ENCODE measurements around the gene DDX18. TPM values are rescaled to one million over a fixed set of nuclear protein-coding genes. Genes with fewer than 3 reads are reported as not detected.

Gene DDX18
- total RNA-seq, 1 experiment from 2014 or later: 99.0 TPM

- no TSS peak for BruUV-seq (replicated peaks)
- no peak overlapping the region for H3K27ac Mint-ChIP-seq (ENCODE audit: unreplicated experiment)
- no peak overlapping the region for H3K4me3 ChIP-seq (ENCODE audit: low read depth, low read length)
- H3K36me3 Mint-ChIP-seq (ENCODE audit: insufficient read depth, unreplicated experiment): peaks cover 9% of the 10 kb centered on the region
- no peak overlapping the region for H3K4me3 Mint-ChIP-seq (ENCODE audit: unreplicated experiment)
- TF ChIP-seq CTCF (IDR thresholded peaks at IDR 0.05; ENCODE audit: insufficient read depth in 1 of 2, low read depth in 1 of 2, low read length in 1 of 2, severe bottlenecking in 1 of 2, unreplicated experiment in 1 of 2): no peak
- no peak for DNase-seq
- no peaks in the 10 kb centered on the region for H3K27me3 Mint-ChIP-seq (ENCODE audit: insufficient read depth, unreplicated experiment)
- no peaks in the 10 kb centered on the region for H3K9me3 Mint-ChIP-seq (ENCODE audit: unreplicated experiment)
- peaks cover 12% of the 10 kb centered on the region for H3K4me1 ChIP-seq
- ChIA-PET POLR2A (no interaction called here), CTCF (interaction anchor here (0.6 kb wide), 1 partner anchor 276 kb away, joined by 3 read pairs; the partner anchor contains the start of gene INSIG2)
- intact Hi-C loops (cut with micrococcal nuclease; ENCODE audit: unreplicated experiment): no loop called here
- H3K9me3 ChIP-seq: no peaks in the 10 kb centered on the region
- H3K36me3 ChIP-seq (ENCODE audit: control insufficient read depth, insufficient read depth, low read length): no peaks in the 10 kb centered on the region
- H3K4me1 Mint-ChIP-seq (ENCODE audit: low read depth, unreplicated experiment): peaks cover 5% of the 10 kb centered on the region
- H3K27me3 ChIP-seq (replicated peaks; ENCODE audit: control insufficient read depth, insufficient read depth, low read length): no peaks in the 10 kb centered on the region
Observed at GRCh38 chr2:117812443-117812842, 2.0 kb upstream of the DDX18 start.

- no peak overlapping the region for H3K27ac Mint-ChIP-seq (ENCODE audit: unreplicated experiment)
- intact Hi-C loops (cut with micrococcal nuclease; ENCODE audit: unreplicated experiment): no loop called here
- Histone ChIP-seq H3K36me3 (ENCODE audit: control insufficient read depth, insufficient read depth, low read length) (peaks cover 2% of the 10 kb centered on the region; the same call in 1 of the 2 replicates), H3K9me3 (no peaks in the 10 kb centered on the region), H3K27me3 (replicated peaks; ENCODE audit: control insufficient read depth, insufficient read depth, low read length) (no peaks in the 10 kb centered on the region), H3K4me3 (ENCODE audit: low read depth, low read length) (peak overlapping the region; percentile 60), H3K4me1 (peaks cover 12% of the 10 kb centered on the region)
- no peaks in the 10 kb centered on the region for H3K9me3 Mint-ChIP-seq (ENCODE audit: unreplicated experiment)
- peaks cover 5% of the 10 kb centered on the region for H3K4me1 Mint-ChIP-seq (ENCODE audit: low read depth, unreplicated experiment)
- no peak for TF ChIP-seq CTCF (IDR thresholded peaks at IDR 0.05; ENCODE audit: insufficient read depth in 1 of 2, low read depth in 1 of 2, low read length in 1 of 2, severe bottlenecking in 1 of 2, unreplicated experiment in 1 of 2)
- no peak for DNase-seq
- CTCF ChIA-PET: interaction anchor here (0.8 kb wide), 1 partner anchor 187 kb away, joined by 5 read pairs; no protein-coding TSS in a partner anchor
- BruUV-seq (replicated peaks): no TSS peak
- peaks cover 45% of the 10 kb centered on the region for H3K36me3 Mint-ChIP-seq (ENCODE audit: insufficient read depth, unreplicated experiment)
- POLR2A ChIA-PET: no interaction called here
- no peaks in the 10 kb centered on the region for H3K27me3 Mint-ChIP-seq (ENCODE audit: insufficient read depth, unreplicated experiment)
- peak overlapping the region; percentile 92 for H3K4me3 Mint-ChIP-seq (ENCODE audit: unreplicated experiment)
Observed at GRCh38 chr2:117815946-117816345, 1.5 kb downstream of the DDX18 start.

DNA sequence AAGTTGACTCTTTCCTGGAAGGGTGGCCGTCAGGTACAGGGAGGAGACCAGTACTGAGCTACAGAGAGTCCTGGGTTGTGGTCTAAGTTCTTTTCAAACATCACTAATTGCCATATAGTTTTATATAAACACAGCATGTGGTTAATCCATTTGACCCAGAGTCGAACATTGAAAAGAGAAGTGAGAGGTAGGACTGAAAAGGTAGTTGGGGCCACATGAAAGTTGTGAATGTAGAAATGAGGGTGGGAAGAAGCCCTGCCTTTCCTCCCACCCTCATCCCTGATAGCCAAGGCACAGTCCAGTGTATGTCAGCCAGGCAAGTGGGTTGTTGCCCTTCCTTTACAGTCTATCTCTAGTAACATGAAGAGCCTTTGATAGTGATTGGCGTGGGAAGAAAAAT, 4.4 kb downstream of the DDX18 start:
- Histone ChIP-seq H3K27me3 (replicated peaks; ENCODE audit: control insufficient read depth, insufficient read depth, low read length) (no peaks in the 10 kb centered on the region), H3K9me3 (no peaks in the 10 kb centered on the region), H3K4me3 (ENCODE audit: low read depth, low read length) (no peak overlapping the region), H3K36me3 (ENCODE audit: control insufficient read depth, insufficient read depth, low read length) (peaks cover 2% of the 10 kb centered on the region; the same call in 1 of the 2 replicates), H3K4me1 (peaks cover 12% of the 10 kb centered on the region)
- H3K4me1 Mint-ChIP-seq (ENCODE audit: low read depth, unreplicated experiment): peaks cover 5% of the 10 kb centered on the region
- intact Hi-C loops (cut with micrococcal nuclease; ENCODE audit: unreplicated experiment): no loop called here
- H3K36me3 Mint-ChIP-seq (ENCODE audit: insufficient read depth, unreplicated experiment): peaks cover 68% of the 10 kb centered on the region
- DNase-seq: no peak
- no peak for TF ChIP-seq CTCF (IDR thresholded peaks at IDR 0.05; ENCODE audit: insufficient read depth in 1 of 2, low read depth in 1 of 2, low read length in 1 of 2, severe bottlenecking in 1 of 2, unreplicated experiment in 1 of 2)
- no peaks in the 10 kb centered on the region for H3K9me3 Mint-ChIP-seq (ENCODE audit: unreplicated experiment)
- H3K27ac Mint-ChIP-seq (ENCODE audit: unreplicated experiment): no peak overlapping the region
- POLR2A ChIA-PET: no interaction called here
- CTCF ChIA-PET: no interaction called here
- H3K4me3 Mint-ChIP-seq (ENCODE audit: unreplicated experiment): no peak overlapping the region
- no peaks in the 10 kb centered on the region for H3K27me3 Mint-ChIP-seq (ENCODE audit: insufficient read depth, unreplicated experiment)
- BruUV-seq (replicated peaks): no TSS peak

All from Caco-2 (cell line).